Measurements from ENCODE around the gene GNG7. TPM values are rescaled to one million over a fixed set of nuclear protein-coding genes. Genes with fewer than 3 reads are reported as not detected.

Gene GNG7
- total RNA-seq, 1 donor from 2014 or later, result 5.5 TPM

GRCh38 chr19:2701361-2702169 is 929 bp downstream of the GNG7 start:
- Histone ChIP-seq H3K27ac (no peak overlapping the region), H3K9me3 (no peaks in the 10 kb centered on the region), H3K4me3 (peak overlapping the region; percentile 42), H3K36me3 (no peaks in the 10 kb centered on the region), H3K4me1 (no peaks in the 10 kb centered on the region), H3K27me3 (peaks cover 7% of the 10 kb centered on the region)
- TF ChIP-seq CTCF (IDR thresholded peaks at IDR 0.05), result no peak
- DNase-seq (no peak), ATAC-seq (no peak)
- intact Hi-C loops (cut with DNase I), result no loop called here

DNA sequence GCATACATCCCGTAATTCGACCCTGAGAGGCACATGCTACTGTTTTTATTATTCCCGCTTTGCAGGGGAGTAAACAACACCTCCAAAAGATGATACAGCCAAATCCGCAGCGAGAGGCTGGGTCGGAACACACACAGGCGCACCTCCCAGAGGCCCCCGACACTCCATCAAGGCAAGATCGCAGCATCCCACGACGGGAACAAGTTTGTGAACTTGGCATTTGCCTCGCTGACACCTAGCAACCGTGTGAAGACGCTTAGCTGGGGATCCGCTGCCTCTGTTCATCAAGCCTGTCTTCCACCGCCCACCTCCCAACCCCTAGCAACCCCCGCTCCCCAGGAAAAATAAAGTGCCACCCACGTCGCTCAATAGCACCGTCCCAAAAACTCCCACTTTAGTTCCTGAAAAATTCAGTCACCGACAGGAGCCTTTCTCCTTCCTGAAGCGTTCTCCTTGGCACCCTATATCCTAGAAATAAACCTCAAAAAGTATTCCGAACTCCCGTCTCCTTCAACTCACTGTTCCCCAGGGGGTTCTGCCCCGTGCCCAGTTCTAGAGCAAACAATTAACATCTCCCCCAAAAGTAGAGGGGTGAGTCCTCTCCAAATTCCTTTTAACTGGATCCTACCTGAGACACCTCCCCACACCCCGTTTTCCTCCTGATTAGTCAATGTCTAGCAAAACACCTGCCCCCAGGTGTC is 1.7 kb downstream of the GNG7 start:
- Histone ChIP-seq H3K36me3 (no peaks in the 10 kb centered on the region), H3K9me3 (no peaks in the 10 kb centered on the region), H3K4me1 (no peaks in the 10 kb centered on the region), H3K27me3 (peaks cover 7% of the 10 kb centered on the region), H3K4me3 (no peak overlapping the region), H3K27ac (no peak overlapping the region)
- TF ChIP-seq CTCF (IDR thresholded peaks at IDR 0.05), result no peak
- intact Hi-C loops (cut with DNase I), result no loop called here
- ATAC-seq (no peak), DNase-seq (no peak)

GRCh38 chr19:2699413-2700140 is 2.9 kb downstream of the GNG7 start:
- intact Hi-C loops (cut with DNase I), result no loop called here
- peaks cover 7% of the 10 kb centered on the region for H3K4me1 ChIP-seq
- DNase-seq, result no peak
- ATAC-seq, result no peak
- H3K4me3 ChIP-seq, result no peak overlapping the region
- H3K9me3 ChIP-seq, result no peaks in the 10 kb centered on the region
- peaks cover 7% of the 10 kb centered on the region for H3K27me3 ChIP-seq
- TF ChIP-seq CTCF (IDR thresholded peaks at IDR 0.05), result no peak
- H3K36me3 ChIP-seq, result no peaks in the 10 kb centered on the region
- no peak overlapping the region for H3K27ac ChIP-seq

DNA sequence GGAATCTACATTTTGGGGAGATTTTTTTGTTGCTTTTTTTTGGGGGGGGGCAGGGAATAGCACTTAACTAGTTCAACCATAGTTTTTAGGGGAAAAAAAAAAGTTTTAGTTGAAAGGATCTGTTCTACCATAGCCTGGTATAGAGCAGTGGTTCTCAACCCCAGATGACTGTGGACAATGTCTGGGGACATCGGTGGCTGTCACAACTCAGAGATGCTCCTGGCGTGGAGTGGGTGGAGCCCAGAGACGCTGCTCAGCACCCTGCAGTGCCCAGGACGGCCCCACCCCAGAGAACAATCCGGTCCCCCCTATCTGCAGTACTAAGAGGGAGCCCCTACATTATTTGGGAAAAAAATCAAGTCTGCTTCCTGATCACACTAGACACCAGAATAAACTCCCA is 8.3 kb downstream of the GNG7 start:
- no peak overlapping the region for H3K27ac ChIP-seq
- DNase-seq (no peak), ATAC-seq (no peak)
- H3K27me3 ChIP-seq, result no peaks in the 10 kb centered on the region
- intact Hi-C loops (cut with DNase I), result no loop called here
- no peak for TF ChIP-seq CTCF (IDR thresholded peaks at IDR 0.05)
- no peaks in the 10 kb centered on the region for H3K9me3 ChIP-seq
- peaks cover 8% of the 10 kb centered on the region for H3K4me1 ChIP-seq
- H3K36me3 ChIP-seq, result no peaks in the 10 kb centered on the region
- no peak overlapping the region for H3K4me3 ChIP-seq

GRCh38 chr19:2693492-2694160 is 8.9 kb downstream of the GNG7 start:
- no peak overlapping the region for H3K27ac ChIP-seq

More at GRCh38 chr19:2693492-2694160, 8.9 kb downstream of the GNG7 start:
- ATAC-seq, result no peak
- no peaks in the 10 kb centered on the region for H3K36me3 ChIP-seq
- no peak for TF ChIP-seq CTCF (IDR thresholded peaks at IDR 0.05)
- H3K4me1 ChIP-seq, result peaks cover 8% of the 10 kb centered on the region
- H3K27me3 ChIP-seq, result no peaks in the 10 kb centered on the region
- no peak for DNase-seq
- intact Hi-C loops (cut with DNase I), result no loop called here
- no peaks in the 10 kb centered on the region for H3K9me3 ChIP-seq
- no peak overlapping the region for H3K4me3 ChIP-seq

Measured in upper lobe of right lung (tissue), 1 donor.